Inflammatory macrophage treated with lipopolysaccharide for 4 hours (primary cell): Measurements from ENCODE around the gene BCAN.
A peak's percentile ranks its signal among the peaks of the same experiment; 100 is the strongest.

Experiments
- DNase-seq: peaks from one replicate; pipeline ENCODE4 v3.0.0-alpha.2; 2020

The BCAN gene

GRCh38 chr1:156704930-156705320 is 63.0 kb downstream of the BCAN start:
- peak; percentile 67 for DNase-seq

- DNase-seq = no peak
These were observed 63.5 kb downstream of the BCAN start, which contains the start of gene CRABP2 for GRCh38 chr1:156705321-156705917. Gene CRABP2 (minus strand): TSS chr1:156705583. CDS start chr1:156705446, 137 bp downstream.

- DNase-seq = peak; percentile 52
These were observed 64.2 kb downstream of the BCAN start for GRCh38 chr1:156705918-156706656.

DNA sequence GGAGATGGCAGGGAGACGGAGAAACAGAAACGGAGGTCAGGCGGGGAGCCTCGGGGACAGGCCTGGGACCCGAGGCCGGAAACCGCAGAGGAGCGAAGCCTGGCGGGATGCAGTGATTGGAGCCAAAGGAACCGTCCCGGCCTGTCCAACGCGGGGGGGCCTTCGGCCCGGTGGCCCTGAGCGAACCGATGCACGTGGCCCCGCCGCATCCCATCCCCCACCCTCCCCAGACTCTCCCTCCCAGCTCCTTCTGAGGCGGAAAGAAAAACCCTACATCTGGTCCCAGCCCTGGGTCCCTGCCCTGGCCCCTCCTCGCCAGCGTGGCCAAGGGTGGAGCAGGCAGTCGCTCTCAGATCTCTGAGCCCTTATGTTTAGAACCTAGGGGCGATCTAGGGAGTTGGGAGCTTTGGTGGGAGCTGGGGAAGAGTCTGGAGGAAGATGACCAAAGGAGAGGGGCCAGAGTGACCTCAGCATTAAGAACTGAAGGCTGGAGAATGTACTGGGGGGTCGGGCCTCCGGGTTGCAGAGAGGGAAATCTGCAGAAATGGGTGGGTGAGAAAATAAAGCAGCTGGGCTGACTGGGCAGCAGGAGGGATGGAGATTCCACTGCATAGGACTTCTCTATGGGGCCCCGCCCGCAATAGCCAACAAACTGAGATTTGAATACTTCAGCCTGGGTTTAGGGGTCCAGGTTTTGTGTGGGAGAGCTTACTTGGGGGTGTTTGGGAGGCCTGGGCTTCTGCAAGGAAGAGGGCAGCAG is 64.9 kb downstream of the BCAN start:
- DNase-seq = no peak

GRCh38 chr1:156707417-156708217 is 65.7 kb downstream of the BCAN start:
- no peak for DNase-seq

- no peak for DNase-seq
These were observed 66.3 kb downstream of the BCAN start for GRCh38 chr1:156708218-156708661.

GRCh38 chr1:156709031-156709430 is 67.1 kb downstream of the BCAN start:
- DNase-seq = no peak
